Upper lobe of left lung (tissue), 6 donors: ENCODE measurements around the gene JMJD1C. TPM values are rescaled to one million over a fixed set of nuclear protein-coding genes. Genes with fewer than 3 reads are reported as not detected.

Source experiments
- ATAC-seq, 2 donors: fragments of 200-7000 bp; cut with Tn5 transposase; one replicate each; pipeline ENCODE4 v1.9.1; 2022; ENCODE audit warnings: mild to moderate bottlenecking in 2 of 2, moderate library complexity in 2 of 2; ENCODE audit not compliant: low FRiP score in 2 of 2
- DNase-seq, 2 donors: peaks; one replicate each; pipeline ENCODE4 v3.0.0-alpha.2; 2019 to 2020
- H3K27ac ChIP-seq, 4 donors: fragments of 200-600 bp; sonication (generic); one replicate each; pipeline ENCODE4 v1.5.1; 2016 to 2019
- H3K27me3 ChIP-seq, 4 donors: fragments of 200-600 bp; sonication (generic); one replicate each; pipeline ENCODE4 v1.5.1; 2017 to 2019
- H3K36me3 ChIP-seq, 4 donors: fragments of 200-600 bp; sonication (generic); one replicate each; pipeline ENCODE4 v1.5.1; 2016 to 2019
- H3K4me1 ChIP-seq, 4 donors: fragments of 200-600 bp; sonication (generic); one replicate each; pipeline ENCODE4 v1.5.1; 2018 to 2019
- H3K4me3 ChIP-seq, 4 donors: fragments of 200-600 bp; sonication (generic); one replicate each; pipeline ENCODE4 v1.5.1; 2017 to 2019; ENCODE audit warnings: mild to moderate bottlenecking in 2 of 4, moderate library complexity in 1 of 4
- H3K9me3 ChIP-seq, 4 donors: fragments of 200-600 bp; sonication (generic); one replicate each; pipeline ENCODE4 v1.5.1; 2018 to 2019
- CTCF ChIP-seq, 6 experiments: fragments of 450-650 bp in 4 of 6; fragments of 200-600 bp in 2 of 6; sonication (generic) in 2 of 6; IDR thresholded peaks; one replicate each; pipeline ENCODE4 v1.5.1; 2016 to 2019; ENCODE audit warnings: antibody characterized with exemption in 6 of 6
- EP300 ChIP-seq, 4 donors: sonication (generic); formaldehyde crosslinking; IDR thresholded peaks; one replicate each; pipeline ENCODE4 v1.5.1; 2017; ENCODE audit warnings: antibody characterized with exemption in 4 of 4, control low read depth in 2 of 4
- POLR2A ChIP-seq, 4 donors: fragments of 450-650 bp; IDR thresholded peaks; one replicate each; pipeline ENCODE4 v1.5.1; 2016 to 2017; ENCODE audit warnings: antibody characterized with exemption in 4 of 4, mild to moderate bottlenecking in 2 of 4
- POLR2AphosphoS5 ChIP-seq, 2 donors: sonication (generic); formaldehyde crosslinking; IDR thresholded peaks; one replicate each; pipeline ENCODE4 v1.5.1; 2017; ENCODE audit warnings: antibody characterized with exemption in 2 of 2
- WGBS, 2 donors: methylation state at CpG; one replicate each; pipeline ENCODE4 v1.1.5; 2017 to 2018; 5-methylcytosine and 5-hydroxymethylcytosine counted together
- total RNA-seq, 6 donors: library from RNA; depleted of rRNA in 4 of 6; stranded (reverse); fragments of >200 nt in 4 of 6; gene quantifications; one replicate each; pipeline versions ENCODE4 v1.1.0 to v1.2.1, GENCODE V29; 2016 to 2021
- donor health status: DM: no; HTN: no; CAD: no; lungs with moderate emphysema.
- donor health status: DM: no; HTN: yes; CAD: no; lungs with severe emphysema.

Gene JMJD1C
- total RNA-seq, 6 donors from 2014 or later = 80.2 to 130 (median 94.2) TPM

- Histone ChIP-seq H3K9me3 (no peaks in the 10 kb centered on the region), H3K27me3 (no peaks in the 10 kb centered on the region), H3K36me3 (no peaks in the 10 kb centered on the region), H3K27ac (no peak overlapping the region), H3K4me1 (no peaks in the 10 kb centered on the region), H3K4me3 (no peak overlapping the region)
- no peak for DNase-seq
- 62 to 66% methylated on average over 2 of the region's 2 CpGs for WGBS, 2 donors
- TF ChIP-seq POLR2A (IDR thresholded peaks at IDR 0.05) = no peak
- TF ChIP-seq POLR2AphosphoS5 (IDR thresholded peaks at IDR 0.05) = no peak
- TF ChIP-seq EP300 (IDR thresholded peaks at IDR 0.05) = no peak
- no peak for TF ChIP-seq CTCF (IDR thresholded peaks at IDR 0.05)
- ATAC-seq = no peak
Measured at GRCh38 chr10:63324495-63324854, 141.3 kb downstream of the JMJD1C start.

- DNase-seq (no peak), ATAC-seq (no peak)
- no peak overlapping the region for H3K27ac ChIP-seq
- WGBS, 2 donors = 81 to 87% methylated on average over 6 of the region's 6 CpGs
- no peaks in the 10 kb centered on the region for H3K27me3 ChIP-seq
- no peak for TF ChIP-seq CTCF (IDR thresholded peaks at IDR 0.05)
- no peak for TF ChIP-seq EP300 (IDR thresholded peaks at IDR 0.05)
- TF ChIP-seq POLR2AphosphoS5 (IDR thresholded peaks at IDR 0.05) = no peak
- TF ChIP-seq POLR2A (IDR thresholded peaks at IDR 0.05) = no peak
- no peaks in the 10 kb centered on the region for H3K9me3 ChIP-seq
- H3K4me3 ChIP-seq = no peak overlapping the region
- H3K36me3 ChIP-seq = no peaks in the 10 kb centered on the region
- H3K4me1 ChIP-seq = no peaks in the 10 kb centered on the region
Measured at GRCh38 chr10:63323701-63324494, 141.9 kb downstream of the JMJD1C start.

GRCh38 chr10:63320683-63321082 lies 145.1 kb downstream of the JMJD1C start:
- TF ChIP-seq POLR2A (IDR thresholded peaks at IDR 0.05) (no peak), POLR2AphosphoS5 (IDR thresholded peaks at IDR 0.05) (no peak), CTCF (IDR thresholded peaks at IDR 0.05) (no peak)
- Histone ChIP-seq H3K9me3 (no peaks in the 10 kb centered on the region), H3K4me1 (peaks cover 0 to 2% (median 0%) of the 10 kb centered on the region in 4 donors), H3K27me3 (no peaks in the 10 kb centered on the region), H3K4me3 (no peak overlapping the region), H3K36me3 (no peaks in the 10 kb centered on the region), H3K27ac (no peak overlapping the region)
- DNase-seq (no peak), ATAC-seq (no peak)
- 94 to 95% methylated on average over 1 of the region's 1 CpG for WGBS, 2 donors

GRCh38 chr10:63319231-63319630 lies 146.5 kb downstream of the JMJD1C start:
- ATAC-seq = no peak
- Histone ChIP-seq H3K4me1 (peaks cover 0 to 2% (median 0%) of the 10 kb centered on the region in 4 donors), H3K27ac (no peak overlapping the region), H3K4me3 (no peak overlapping the region), H3K9me3 (no peaks in the 10 kb centered on the region), H3K27me3 (no peaks in the 10 kb centered on the region), H3K36me3 (no peaks in the 10 kb centered on the region)
- DNase-seq = no peak
- no peak for TF ChIP-seq POLR2A (IDR thresholded peaks at IDR 0.05)
- no peak for TF ChIP-seq EP300 (IDR thresholded peaks at IDR 0.05)
- TF ChIP-seq POLR2AphosphoS5 (IDR thresholded peaks at IDR 0.05) = no peak
- TF ChIP-seq CTCF (IDR thresholded peaks at IDR 0.05) = no peak
- 95 to 99% methylated on average over 3 of the region's 3 CpGs for WGBS, 2 donors

- TF ChIP-seq CTCF (IDR thresholded peaks at IDR 0.05) (no peak), EP300 (IDR thresholded peaks at IDR 0.05) (no peak), POLR2A (IDR thresholded peaks at IDR 0.05) (no peak), POLR2AphosphoS5 (IDR thresholded peaks at IDR 0.05) (no peak)
- no peaks in the 10 kb centered on the region for H3K36me3 ChIP-seq
- peaks cover 0 to 2% (median 0%) of the 10 kb centered on the region in 4 donors for H3K4me1 ChIP-seq
- no peaks in the 10 kb centered on the region for H3K9me3 ChIP-seq
- 66 to 68% methylated on average over 3 of the region's 3 CpGs for WGBS, 2 donors
- DNase-seq = no peak
- no peak overlapping the region for H3K27ac ChIP-seq
- ATAC-seq = no peak
- no peak overlapping the region for H3K4me3 ChIP-seq
- no peaks in the 10 kb centered on the region for H3K27me3 ChIP-seq
Measured at GRCh38 chr10:63318491-63318890, 147.3 kb downstream of the JMJD1C start.
